Testis (tissue), 2 donors: ENCODE measurements around the gene CPXM2.

Experiments used
- POLR2A ChIP-seq: fragments of 450-650 bp; IDR thresholded peaks from one replicate; pipeline ENCODE4 v1.6.1; 2017; ENCODE audit warnings: antibody characterized with exemption, mild to moderate bottlenecking, moderate library complexity
- TF ChIP-seq, protein P1 (sequence below), 3 experiments: fragments of 450-650 bp in 2 of 3; fragments of 200-600 bp in 1 of 3; sonication (generic) in 1 of 3; IDR thresholded peaks; one replicate each; pipeline ENCODE4 v1.5.1; 2016 to 2019; ENCODE audit warnings: antibody characterized with exemption in 3 of 3, mild to moderate bottlenecking in 2 of 3, moderate library complexity in 1 of 3

DNA sequence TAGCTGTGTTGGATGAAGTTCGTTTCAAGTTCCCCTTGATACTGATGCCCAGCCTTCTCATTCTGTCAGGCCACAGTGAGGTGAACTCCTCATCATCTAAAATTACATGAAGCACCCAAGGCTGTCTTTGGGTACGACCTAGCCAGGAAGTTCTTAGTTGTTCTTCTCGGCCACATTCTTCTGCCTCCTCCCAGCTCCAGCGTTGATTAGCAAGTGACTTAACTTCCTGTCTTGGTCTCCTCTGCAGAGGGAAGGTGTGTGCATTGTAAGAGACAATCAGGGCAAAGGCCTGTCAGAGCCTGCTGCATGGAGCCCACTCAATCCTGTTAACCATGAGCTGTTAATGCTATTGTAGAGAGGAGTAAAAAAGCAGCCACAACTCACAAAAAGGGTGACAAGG lies 43.2 kb upstream of the CPXM2 start:
- TF ChIP-seq, protein P1, sequence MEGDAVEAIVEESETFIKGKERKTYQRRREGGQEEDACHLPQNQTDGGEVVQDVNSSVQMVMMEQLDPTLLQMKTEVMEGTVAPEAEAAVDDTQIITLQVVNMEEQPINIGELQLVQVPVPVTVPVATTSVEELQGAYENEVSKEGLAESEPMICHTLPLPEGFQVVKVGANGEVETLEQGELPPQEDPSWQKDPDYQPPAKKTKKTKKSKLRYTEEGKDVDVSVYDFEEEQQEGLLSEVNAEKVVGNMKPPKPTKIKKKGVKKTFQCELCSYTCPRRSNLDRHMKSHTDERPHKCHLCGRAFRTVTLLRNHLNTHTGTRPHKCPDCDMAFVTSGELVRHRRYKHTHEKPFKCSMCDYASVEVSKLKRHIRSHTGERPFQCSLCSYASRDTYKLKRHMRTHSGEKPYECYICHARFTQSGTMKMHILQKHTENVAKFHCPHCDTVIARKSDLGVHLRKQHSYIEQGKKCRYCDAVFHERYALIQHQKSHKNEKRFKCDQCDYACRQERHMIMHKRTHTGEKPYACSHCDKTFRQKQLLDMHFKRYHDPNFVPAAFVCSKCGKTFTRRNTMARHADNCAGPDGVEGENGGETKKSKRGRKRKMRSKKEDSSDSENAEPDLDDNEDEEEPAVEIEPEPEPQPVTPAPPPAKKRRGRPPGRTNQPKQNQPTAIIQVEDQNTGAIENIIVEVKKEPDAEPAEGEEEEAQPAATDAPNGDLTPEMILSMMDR (IDR thresholded peaks at IDR 0.05): no peak
- no peak for TF ChIP-seq POLR2A
